KOPT-K1 (cell line): ENCODE data around the gene CDKN1C.

Source experiments
- H3K27ac ChIP-seq: fragments of 200-600 bp; sonication (generic); 2 replicates; pipeline ENCODE4 v1.5.1; 2016; ENCODE audit warnings: antibody characterized with exemption, mild to moderate bottlenecking, low read depth, low read length; ENCODE audit not compliant: poor library complexity, severe bottlenecking
- H3K36me3 ChIP-seq: fragments of 200-600 bp; sonication (generic); 2 replicates; pipeline ENCODE4 v1.5.1; 2017; ENCODE audit warnings: antibody characterized with exemption, mild to moderate bottlenecking, low read length, moderate library complexity; ENCODE audit not compliant: insufficient read depth
- H3K9me3 ChIP-seq: fragments of 200-600 bp; sonication (generic); 2 replicates; pipeline ENCODE4 v1.5.1; 2017; ENCODE audit warnings: antibody characterized with exemption, low read length, mild to moderate bottlenecking; ENCODE audit not compliant: insufficient read depth, poor library complexity, severe bottlenecking

Gene CDKN1C

GRCh38 chr11:2862395-2863275 is 22.9 kb downstream of the CDKN1C start:
- no peaks in the 10 kb centered on the region for H3K36me3 ChIP-seq
- H3K9me3 ChIP-seq, result no peaks in the 10 kb centered on the region
- H3K27ac ChIP-seq, result no peak overlapping the region

GRCh38 chr11:2860636-2861035 is 24.9 kb downstream of the CDKN1C start:
- Histone ChIP-seq H3K36me3 (no peaks in the 10 kb centered on the region), H3K27ac (no peak overlapping the region), H3K9me3 (no peaks in the 10 kb centered on the region)

GRCh38 chr11:2859699-2860037 is 25.9 kb downstream of the CDKN1C start:
- Histone ChIP-seq H3K36me3 (no peaks in the 10 kb centered on the region), H3K27ac (no peak overlapping the region)

GRCh38 chr11:2858995-2859698 is 26.4 kb downstream of the CDKN1C start:
- no peaks in the 10 kb centered on the region for H3K36me3 ChIP-seq
- no peak overlapping the region for H3K27ac ChIP-seq
- no peaks in the 10 kb centered on the region for H3K9me3 ChIP-seq

More at GRCh38 chr11:2859699-2860037, 25.9 kb downstream of the CDKN1C start:
- H3K9me3 ChIP-seq, result no peaks in the 10 kb centered on the region

- H3K9me3 ChIP-seq, result no peaks in the 10 kb centered on the region
- H3K27ac ChIP-seq, result no peak overlapping the region
- H3K36me3 ChIP-seq, result no peaks in the 10 kb centered on the region
These were observed 27.7 kb downstream of the CDKN1C start for GRCh38 chr11:2857918-2858317.

- no peaks in the 10 kb centered on the region for H3K9me3 ChIP-seq
- no peak overlapping the region for H3K27ac ChIP-seq
- no peaks in the 10 kb centered on the region for H3K36me3 ChIP-seq
These were observed 28.3 kb downstream of the CDKN1C start for GRCh38 chr11:2857276-2857675.

- H3K27ac ChIP-seq, result no peak overlapping the region
- no peaks in the 10 kb centered on the region for H3K9me3 ChIP-seq
- no peaks in the 10 kb centered on the region for H3K36me3 ChIP-seq
These were observed 30.4 kb downstream of the CDKN1C start for GRCh38 chr11:2855162-2855561.

- no peak overlapping the region for H3K27ac ChIP-seq
- H3K36me3 ChIP-seq, result no peaks in the 10 kb centered on the region
- H3K9me3 ChIP-seq, result no peaks in the 10 kb centered on the region
These were observed 31.5 kb downstream of the CDKN1C start for GRCh38 chr11:2853997-2854560.

- Histone ChIP-seq H3K9me3 (no peaks in the 10 kb centered on the region), H3K36me3 (no peaks in the 10 kb centered on the region), H3K27ac (no peak overlapping the region)
These were observed 32.2 kb downstream of the CDKN1C start for GRCh38 chr11:2853401-2853800.

- Histone ChIP-seq H3K36me3 (no peaks in the 10 kb centered on the region), H3K9me3 (no peaks in the 10 kb centered on the region), H3K27ac (no peak overlapping the region)
These were observed 35.4 kb downstream of the CDKN1C start for GRCh38 chr11:2849994-2850770.

- H3K27ac ChIP-seq, result no peak overlapping the region
- H3K9me3 ChIP-seq, result no peaks in the 10 kb centered on the region
- H3K36me3 ChIP-seq, result no peaks in the 10 kb centered on the region
These were observed 37.1 kb downstream of the CDKN1C start for GRCh38 chr11:2848497-2848896.

GRCh38 chr11:2847561-2847960 is 38.0 kb downstream of the CDKN1C start:
- no peaks in the 10 kb centered on the region for H3K36me3 ChIP-seq
- H3K9me3 ChIP-seq, result no peaks in the 10 kb centered on the region
- H3K27ac ChIP-seq, result no peak overlapping the region

GRCh38 chr11:2846470-2846869 is 39.1 kb downstream of the CDKN1C start:
- Histone ChIP-seq H3K9me3 (no peaks in the 10 kb centered on the region), H3K36me3 (no peaks in the 10 kb centered on the region), H3K27ac (no peak overlapping the region)

GRCh38 chr11:2846056-2846455 is 39.5 kb downstream of the CDKN1C start:
- H3K9me3 ChIP-seq, result no peaks in the 10 kb centered on the region
- no peaks in the 10 kb centered on the region for H3K36me3 ChIP-seq
- no peak overlapping the region for H3K27ac ChIP-seq

- H3K27ac ChIP-seq, result no peak overlapping the region
- no peaks in the 10 kb centered on the region for H3K9me3 ChIP-seq
- no peaks in the 10 kb centered on the region for H3K36me3 ChIP-seq
These were observed 40.6 kb downstream of the CDKN1C start for GRCh38 chr11:2844996-2845395.
